Stomach (tissue), 9 donors: ENCODE measurements around the gene ZFPM1. TPM values are rescaled to one million over a fixed set of nuclear protein-coding genes. Genes with fewer than 3 reads are reported as not detected.
A peak's percentile ranks its signal among the peaks of the same experiment; 100 is the strongest.

Experiments
- DNase-seq, 2 donors: peaks; one replicate each; pipeline versions ENCODE4 v3.0.0 to v3.0.0-alpha.2; 2013 to 2019
- H3K27ac ChIP-seq, 5 donors: fragments of 200-600 bp in 4 of 5; sonication (generic) in 4 of 5; one replicate each; pipeline ENCODE4 v1.5.1; 2013 to 2019; ENCODE audit warnings: mild to moderate bottlenecking in 1 of 5, moderate library complexity in 1 of 5
- H3K27me3 ChIP-seq, 3 donors: fragments of 200-600 bp; sonication (generic); one replicate each; pipeline ENCODE4 v1.5.1; 2017 to 2019; ENCODE audit warnings: mixed run types in 1 of 3
- H3K36me3 ChIP-seq, 4 donors: fragments of 200-600 bp; sonication (generic); 1 replicate in 3 of 4; 2 replicates in 1 of 4; pipeline ENCODE4 v1.5.1; 2016 to 2019
- H3K4me1 ChIP-seq, 4 donors: fragments of 200-600 bp; sonication (generic); one replicate each; pipeline ENCODE4 v1.5.1; 2016 to 2019
- H3K4me3 ChIP-seq, 4 donors: fragments of 200-600 bp; sonication (generic) in 3 of 4; one replicate each; pipeline ENCODE4 v1.5.1; 2016 to 2019; ENCODE audit warnings: mild to moderate bottlenecking in 1 of 4
- H3K9me3 ChIP-seq, 4 donors: fragments of 200-600 bp; sonication (generic); one replicate each; pipeline ENCODE4 v1.5.1; 2016 to 2019
- CTCF ChIP-seq, 7 experiments: fragments of 450-650 bp in 4 of 7; fragments of 200-600 bp in 3 of 7; sonication (generic) in 3 of 7; IDR thresholded peaks; one replicate each; pipeline ENCODE4 v1.5.1; 2016 to 2019; ENCODE audit warnings: antibody characterized with exemption in 7 of 7, control low read depth in 2 of 7, mild to moderate bottlenecking in 1 of 7
- EP300 ChIP-seq: sonication (generic); formaldehyde crosslinking; IDR thresholded peaks from one replicate; pipeline ENCODE4 v1.6.1; 2017; ENCODE audit warnings: antibody characterized with exemption
- POLR2A ChIP-seq, 4 donors: fragments of 450-650 bp; IDR thresholded peaks; one replicate each; pipeline ENCODE4 v1.6.1; 2016; ENCODE audit warnings: antibody characterized with exemption in 4 of 4, control low read depth in 2 of 4, mild to moderate bottlenecking in 1 of 4, moderate library complexity in 1 of 4
- POLR2AphosphoS5 ChIP-seq, 3 donors: sonication (generic); formaldehyde crosslinking; IDR thresholded peaks; one replicate each; pipeline ENCODE4 v1.6.1; 2016; ENCODE audit warnings: antibody characterized with exemption in 3 of 3
- WGBS, 5 donors: extraction: QIAGEN DNeasy Blood & Tissue Kit in 3 of 5; methylation state at CpG; one replicate each; pipeline versions ENCODE4 v1.1.5 to v1.1.7; 2013 to 2018; 5-methylcytosine and 5-hydroxymethylcytosine counted together
- intact Hi-C: fragments of 100-400 bp; cut with DNase I; formaldehyde crosslinking; loops from one replicate; pipeline ENCODE4 v1.15.1; 2023; ENCODE audit warnings: low total_unique reads
- polyA plus RNA-seq, 3 donors: library from polyadenylated mRNA; stranded (reverse); fragments of 200-250 nt; gene quantifications; one replicate each; pipeline ENCODE4 v1.2.3, GENCODE V29; 2013
- total RNA-seq, 5 donors: library from RNA; depleted of rRNA; stranded (reverse); fragments of >200 nt; gene quantifications; one replicate each; pipeline versions ENCODE4 v1.1.0 to v1.2.3, GENCODE V29; 2014 to 2016
- donor health status: healthy with polysubstance abuse.
- donor health status: Bipolar disorder and iron deficiency.
- donor health status: healthy.

ZFPM1 gene
- total and polyA plus RNA-seq, 8 donors = 3.9 to 85.7 (median 12.9) TPM

- Histone ChIP-seq H3K36me3 (no peaks in the 10 kb centered on the region), H3K27me3 (peaks cover 0 to 66% (median 7%) of the 10 kb centered on the region in 3 donors), H3K27ac (no peak overlapping the region), H3K4me3 (no peak overlapping the region), H3K4me1 (peaks cover 0 to 12% (median 7%) of the 10 kb centered on the region in 4 donors), H3K9me3 (no peaks in the 10 kb centered on the region)
- intact Hi-C loops = loop anchor here (10.0 kb wide), 1 partner anchor 242 kb away; no protein-coding TSS in a partner anchor
- DNase-seq = no peak
- 87 to 94% (median 89%) methylated on average over 12 to 36 of the region's 36 CpGs for WGBS, 5 donors
- TF ChIP-seq EP300 (no peak), POLR2AphosphoS5 (IDR thresholded peaks at IDR 0.05) (no peak), CTCF (IDR thresholded peaks at IDR 0.05) (no peak), POLR2A (IDR thresholded peaks at IDR 0.05) (no peak)
Observed at GRCh38 chr16:88436796-88437195, 16.3 kb upstream of the ZFPM1 start.

GRCh38 chr16:88437367-88437964, 15.6 kb upstream of the ZFPM1 start:
- peak; percentile 72 to 82 for DNase-seq
- intact Hi-C loops = loop anchor here (10.0 kb wide), 1 partner anchor 243 kb away; no protein-coding TSS in a partner anchor

GRCh38 chr16:88438084-88438870, 14.8 kb upstream of the ZFPM1 start:
- 86 to 92% (median 90%) methylated on average over 19 to 32 of the region's 32 CpGs for WGBS, 5 donors
- no peaks in the 10 kb centered on the region for H3K9me3 ChIP-seq
- H3K4me3 ChIP-seq = no peak overlapping the region
- intact Hi-C loops = loop anchor here (10.0 kb wide), 1 partner anchor 243 kb away; no protein-coding TSS in a partner anchor
- H3K27ac ChIP-seq = no peak overlapping the region
- no peaks in the 10 kb centered on the region for H3K36me3 ChIP-seq
- TF ChIP-seq EP300 = no peak
- no peak for TF ChIP-seq POLR2AphosphoS5 (IDR thresholded peaks at IDR 0.05)
- TF ChIP-seq CTCF (IDR thresholded peaks at IDR 0.05) = no peak
- TF ChIP-seq POLR2A (IDR thresholded peaks at IDR 0.05) = no peak
- no peak for DNase-seq
- H3K27me3 ChIP-seq = peaks cover 0 to 66% (median 0%) of the 10 kb centered on the region in 3 donors
- H3K4me1 ChIP-seq = peaks cover 0 to 20% (median 16%) of the 10 kb centered on the region in 4 donors

More at GRCh38 chr16:88437367-88437964, 15.6 kb upstream of the ZFPM1 start:
- Histone ChIP-seq H3K36me3 (no peaks in the 10 kb centered on the region), H3K27ac (no peak overlapping the region), H3K27me3 (peaks cover 0 to 66% (median under 1%) of the 10 kb centered on the region in 3 donors), H3K4me1 (peaks cover 0 to 12% (median 9%) of the 10 kb centered on the region in 4 donors), H3K4me3 (no peak overlapping the region), H3K9me3 (no peaks in the 10 kb centered on the region)
- 26 to 41% (median 29%) methylated on average over 20 to 55 of the region's 55 CpGs for WGBS, 5 donors
- TF ChIP-seq CTCF (IDR thresholded peaks at IDR 0.05) = peak in 6 of 7 experiments; percentile 39 to 95 (median 87)
- no peak for TF ChIP-seq POLR2A (IDR thresholded peaks at IDR 0.05)
- no peak for TF ChIP-seq EP300
- no peak for TF ChIP-seq POLR2AphosphoS5 (IDR thresholded peaks at IDR 0.05)

- WGBS, 5 donors = 83 to 90% (median 86%) methylated on average over 15 to 17 of the region's 17 CpGs
- Histone ChIP-seq H3K36me3 (no peaks in the 10 kb centered on the region), H3K4me3 (no peak overlapping the region), H3K9me3 (no peaks in the 10 kb centered on the region), H3K27me3 (peaks cover 0 to 65% (median 0%) of the 10 kb centered on the region in 3 donors), H3K4me1 (peaks cover 0 to 22% (median 19%) of the 10 kb centered on the region in 4 donors), H3K27ac (no peak overlapping the region)
- DNase-seq = no peak
- TF ChIP-seq POLR2A (IDR thresholded peaks at IDR 0.05) = no peak
- no peak for TF ChIP-seq CTCF (IDR thresholded peaks at IDR 0.05)
- no peak for TF ChIP-seq POLR2AphosphoS5 (IDR thresholded peaks at IDR 0.05)
- no peak for TF ChIP-seq EP300
- intact Hi-C loops = loop anchor here (10.0 kb wide), 1 partner anchor 244 kb away; no protein-coding TSS in a partner anchor
Observed at GRCh38 chr16:88439016-88439415, 14.1 kb upstream of the ZFPM1 start.
